Breast epithelium (tissue), 4 donors: Measurements from ENCODE around the gene NCOA5. TPM values are rescaled to one million over a fixed set of nuclear protein-coding genes. Genes with fewer than 3 reads are reported as not detected.

Experiments
- DNase-seq, 2 donors: peaks; one replicate each; pipeline ENCODE4 v3.0.0-alpha.2; 2019; ENCODE audit warnings: low spot score in 2 of 2
- H3K27ac ChIP-seq, 2 donors: fragments of 200-600 bp; sonication (generic) in 1 of 2; one replicate each; pipeline ENCODE4 v1.5.1; 2016 to 2019; ENCODE audit warnings: mild to moderate bottlenecking in 1 of 2
- H3K27me3 ChIP-seq, 2 donors: fragments of 200-600 bp; sonication (generic) in 1 of 2; one replicate each; pipeline versions ENCODE4 v1.5.1 to v1.6.0; 2017 to 2019; ENCODE audit warnings: control low read depth in 1 of 2, mild to moderate bottlenecking in 1 of 2
- H3K36me3 ChIP-seq: fragments of 200-600 bp; one replicate; pipeline ENCODE4 v1.5.1; 2019
- H3K4me1 ChIP-seq, 2 donors: fragments of 200-600 bp; sonication (generic); one replicate each; pipeline ENCODE4 v1.5.1; 2016 to 2019; ENCODE audit warnings: control low read depth in 1 of 2
- H3K4me3 ChIP-seq, 3 donors: fragments of 200-600 bp; sonication (generic); 1 replicate in 2 of 3; 2 replicates in 1 of 3; pipeline ENCODE4 v1.5.1; 2016 to 2019; ENCODE audit warnings: mild to moderate bottlenecking in 3 of 3, moderate library complexity in 2 of 3
- H3K9me3 ChIP-seq, 2 donors: fragments of 200-600 bp; sonication (generic) in 1 of 2; one replicate each; pipeline ENCODE4 v1.5.1; 2016 to 2019; ENCODE audit warnings: control low read depth in 1 of 2
- CTCF ChIP-seq, 3 donors: fragments of 450-650 bp; IDR thresholded peaks; one replicate each; pipeline ENCODE4 v1.5.1; 2016 to 2017; ENCODE audit warnings: antibody characterized with exemption in 3 of 3, mild to moderate bottlenecking in 3 of 3, moderate library complexity in 3 of 3
- POLR2A ChIP-seq: fragments of 450-650 bp; IDR thresholded peaks from one replicate; pipeline ENCODE4 v1.6.1; 2016; ENCODE audit warnings: antibody characterized with exemption, mild to moderate bottlenecking, moderate library complexity
- POLR2AphosphoS5 ChIP-seq, 3 donors: sonication (generic); formaldehyde crosslinking; IDR thresholded peaks; one replicate each; pipeline ENCODE4 v1.6.1; 2017; ENCODE audit warnings: antibody characterized with exemption in 3 of 3
- intact Hi-C: fragments of 100-400 bp; cut with DNase I; formaldehyde crosslinking; loops from one replicate; pipeline ENCODE4 v1.15.1; 2023; ENCODE audit warnings: low total_unique reads
- total RNA-seq, 3 donors: library from RNA; depleted of rRNA; stranded (reverse); fragments of >200 nt; gene quantifications; one replicate each; pipeline ENCODE4 v1.1.0, GENCODE V29; 2016

Gene NCOA5
- total RNA-seq, 3 donors from 2014 or later = 30.1 to 59.7 (median 36.1) TPM

- no peaks in the 10 kb centered on the region for H3K36me3 ChIP-seq
- no peak overlapping the region for H3K27ac ChIP-seq
- intact Hi-C loops = no loop called here
- no peaks in the 10 kb centered on the region for H3K9me3 ChIP-seq
- DNase-seq = no peak
- H3K4me3 ChIP-seq = no peak overlapping the region
- H3K4me1 ChIP-seq = peaks cover 4 to 10% of the 10 kb centered on the region in 2 donors
- TF ChIP-seq CTCF (IDR thresholded peaks at IDR 0.05) (no peak), POLR2A (no peak), POLR2AphosphoS5 (IDR thresholded peaks at IDR 0.05) (no peak)
- peaks cover 6 to 93% of the 10 kb centered on the region in 2 donors for H3K27me3 ChIP-seq
Observed at GRCh38 chr20:46018112-46018511, 71.7 kb downstream of the NCOA5 start.

- no peak for TF ChIP-seq POLR2A
- no peak for TF ChIP-seq CTCF (IDR thresholded peaks at IDR 0.05)
- TF ChIP-seq POLR2AphosphoS5 (IDR thresholded peaks at IDR 0.05) = no peak
- peaks cover 4 to 9% of the 10 kb centered on the region in 2 donors for H3K4me1 ChIP-seq
- peaks cover 6 to 94% of the 10 kb centered on the region in 2 donors for H3K27me3 ChIP-seq
Observed at GRCh38 chr20:46017272-46017671, 72.5 kb downstream of the NCOA5 start.

GRCh38 chr20:46014517-46015396 is 75.0 kb downstream of the NCOA5 start:
- intact Hi-C loops = no loop called here
- Histone ChIP-seq H3K9me3 (no peaks in the 10 kb centered on the region), H3K27ac (no peak overlapping the region), H3K4me3 (no peak overlapping the region), H3K27me3 (peaks cover 0 to 94% of the 10 kb centered on the region in 2 donors), H3K36me3 (no peaks in the 10 kb centered on the region), H3K4me1 (no peaks in the 10 kb centered on the region)
- TF ChIP-seq POLR2A (no peak), CTCF (IDR thresholded peaks at IDR 0.05) (no peak), POLR2AphosphoS5 (IDR thresholded peaks at IDR 0.05) (no peak)
- DNase-seq = no peak

More at GRCh38 chr20:46017272-46017671, 72.5 kb downstream of the NCOA5 start:
- H3K4me3 ChIP-seq = no peak overlapping the region
- no peaks in the 10 kb centered on the region for H3K9me3 ChIP-seq
- intact Hi-C loops = no loop called here
- no peak overlapping the region for H3K27ac ChIP-seq
- DNase-seq = no peak
- H3K36me3 ChIP-seq = no peaks in the 10 kb centered on the region

GRCh38 chr20:46013829-46014516 is 75.8 kb downstream of the NCOA5 start:
- H3K4me3 ChIP-seq = peak overlapping the region in 1 of 3 donors; percentile 3
- intact Hi-C loops = no loop called here
- H3K36me3 ChIP-seq = no peaks in the 10 kb centered on the region
- H3K27ac ChIP-seq = no peak overlapping the region
- no peaks in the 10 kb centered on the region for H3K4me1 ChIP-seq
- H3K27me3 ChIP-seq = peaks cover 0 to 95% of the 10 kb centered on the region in 2 donors
- TF ChIP-seq POLR2AphosphoS5 (IDR thresholded peaks at IDR 0.05) (no peak), CTCF (IDR thresholded peaks at IDR 0.05) (peak; percentile 12 to 52 (median 45))
- no peak for DNase-seq
- no peaks in the 10 kb centered on the region for H3K9me3 ChIP-seq

- peaks cover 0 to 95% of the 10 kb centered on the region in 2 donors for H3K27me3 ChIP-seq
- H3K4me3 ChIP-seq = peak overlapping the region in 1 of 3 donors; percentile 3
- H3K4me1 ChIP-seq = no peaks in the 10 kb centered on the region
- no peak overlapping the region for H3K27ac ChIP-seq
- no peaks in the 10 kb centered on the region for H3K9me3 ChIP-seq
- intact Hi-C loops = no loop called here
- no peak for DNase-seq
- no peak for TF ChIP-seq POLR2A
- TF ChIP-seq CTCF (IDR thresholded peaks at IDR 0.05) = no peak
- TF ChIP-seq POLR2AphosphoS5 (IDR thresholded peaks at IDR 0.05) = no peak
- H3K36me3 ChIP-seq = no peaks in the 10 kb centered on the region
Observed at GRCh38 chr20:46013322-46013828, 76.4 kb downstream of the NCOA5 start.
